GM12878 (cell line): ENCODE data around the gene SYNPO2L.

Experiments used
- EZH2 ChIP-seq: IDR thresholded peaks from 2 replicates; pipeline ENCODE4 v1.6.1; 2012; ENCODE audit warnings: low read depth, mild to moderate bottlenecking, control low read depth, inconsistent platforms, low read length, borderline replicate concordance; ENCODE audit not compliant: control insufficient read depth
- FOS ChIP-seq: IDR thresholded peaks from 3 replicates; pipeline ENCODE4 v1.6.1; 2011; ENCODE audit warnings: borderline replicate concordance; ENCODE audit not compliant: insufficient read length; ENCODE audit errors: extremely low read depth
- NRF1 ChIP-seq: conservative IDR thresholded peaks from 2 replicates; pipeline ENCODE4 v1.6.1; 2011; ENCODE audit warnings: mild to moderate bottlenecking, low read depth, low read length, improper control_type of control experiment
- POLR2AphosphoS5 ChIP-seq: IDR thresholded peaks from 2 replicates; pipeline ENCODE4 v1.6.1; 2011; ENCODE audit warnings: mild to moderate bottlenecking, low read length, inconsistent platforms
- RAD51 ChIP-seq: fragments of 450-650 bp; IDR thresholded peaks from 2 replicates; pipeline ENCODE4 v1.6.1; 2016; ENCODE audit warnings: moderate library complexity, mild to moderate bottlenecking, inconsistent platforms
- TAF1 ChIP-seq: IDR thresholded peaks from 2 replicates; pipeline ENCODE4 v1.6.1; 2011; ENCODE audit warnings: mild to moderate bottlenecking, low read depth, low read length, borderline replicate concordance
- USF1 ChIP-seq: IDR thresholded peaks from 2 replicates; pipeline ENCODE4 v1.6.1; 2011; ENCODE audit warnings: borderline replicate concordance, low read depth, mild to moderate bottlenecking, moderate library complexity, mixed read lengths, low read length; ENCODE audit not compliant: insufficient read depth; ENCODE audit errors: extremely low read length
- TF ChIP-seq, protein P1 (sequence below): IDR thresholded peaks from 2 replicates; pipeline ENCODE4 v1.6.1; 2011; ENCODE audit warnings: low read depth, low read length, improper control_type of control experiment, borderline replicate concordance
- TF ChIP-seq, protein P2 (sequence below), 3 experiments: IDR thresholded peaks in 2 of 3; conservative IDR thresholded peaks in 1 of 3; 2 replicates each; pipeline ENCODE4 v1.5.1; 2011; ENCODE audit warnings: low read depth in 3 of 3, low read length in 3 of 3, mild to moderate bottlenecking in 3 of 3, control low read depth in 2 of 3, moderate library complexity in 2 of 3, inconsistent platforms in 1 of 3, mixed read lengths in 1 of 3; ENCODE audit not compliant: control insufficient read depth in 2 of 3, insufficient read depth in 1 of 3; ENCODE audit errors: extremely low read depth in 1 of 3

GRCh38 chr10:73653701-73654100 is 2.1 kb downstream of the SYNPO2L start:
- no peak for TF ChIP-seq EZH2
- TF ChIP-seq, protein P1, sequence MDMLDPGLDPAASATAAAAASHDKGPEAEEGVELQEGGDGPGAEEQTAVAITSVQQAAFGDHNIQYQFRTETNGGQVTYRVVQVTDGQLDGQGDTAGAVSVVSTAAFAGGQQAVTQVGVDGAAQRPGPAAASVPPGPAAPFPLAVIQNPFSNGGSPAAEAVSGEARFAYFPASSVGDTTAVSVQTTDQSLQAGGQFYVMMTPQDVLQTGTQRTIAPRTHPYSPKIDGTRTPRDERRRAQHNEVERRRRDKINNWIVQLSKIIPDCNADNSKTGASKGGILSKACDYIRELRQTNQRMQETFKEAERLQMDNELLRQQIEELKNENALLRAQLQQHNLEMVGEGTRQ: no peak
- no peak for TF ChIP-seq USF1
- TF ChIP-seq, protein P2, sequence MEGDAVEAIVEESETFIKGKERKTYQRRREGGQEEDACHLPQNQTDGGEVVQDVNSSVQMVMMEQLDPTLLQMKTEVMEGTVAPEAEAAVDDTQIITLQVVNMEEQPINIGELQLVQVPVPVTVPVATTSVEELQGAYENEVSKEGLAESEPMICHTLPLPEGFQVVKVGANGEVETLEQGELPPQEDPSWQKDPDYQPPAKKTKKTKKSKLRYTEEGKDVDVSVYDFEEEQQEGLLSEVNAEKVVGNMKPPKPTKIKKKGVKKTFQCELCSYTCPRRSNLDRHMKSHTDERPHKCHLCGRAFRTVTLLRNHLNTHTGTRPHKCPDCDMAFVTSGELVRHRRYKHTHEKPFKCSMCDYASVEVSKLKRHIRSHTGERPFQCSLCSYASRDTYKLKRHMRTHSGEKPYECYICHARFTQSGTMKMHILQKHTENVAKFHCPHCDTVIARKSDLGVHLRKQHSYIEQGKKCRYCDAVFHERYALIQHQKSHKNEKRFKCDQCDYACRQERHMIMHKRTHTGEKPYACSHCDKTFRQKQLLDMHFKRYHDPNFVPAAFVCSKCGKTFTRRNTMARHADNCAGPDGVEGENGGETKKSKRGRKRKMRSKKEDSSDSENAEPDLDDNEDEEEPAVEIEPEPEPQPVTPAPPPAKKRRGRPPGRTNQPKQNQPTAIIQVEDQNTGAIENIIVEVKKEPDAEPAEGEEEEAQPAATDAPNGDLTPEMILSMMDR (IDR thresholded peaks at IDR 0.05 in 2 of 3, conservative IDR thresholded peaks at IDR 0.05 in 1 of 3; ENCODE audit: control insufficient read depth in 2 of 3, extremely low read depth in 1 of 3, insufficient read depth in 1 of 3, low read depth in 3 of 3, low read length in 3 of 3): peak; percentile 38 to 62 (median 47); a peak in 4 of 6 replicates
- TF ChIP-seq TAF1: no peak
- no peak for TF ChIP-seq RAD51
- TF ChIP-seq NRF1: no peak
- TF ChIP-seq FOS: no peak
- no peak for TF ChIP-seq POLR2AphosphoS5
